Heart left ventricle (tissue), 16 donors: Measurements from ENCODE around the gene PIK3R2. TPM values are rescaled to one million over a fixed set of nuclear protein-coding genes. Genes with fewer than 3 reads are reported as not detected.

Source experiments
- ATAC-seq, 4 donors: fragments of 200-7000 bp; cut with Tn5 transposase; one replicate each; pipeline ENCODE4 v1.9.1; 2020 to 2022; ENCODE audit warnings: moderate library complexity in 4 of 4, mild to moderate bottlenecking in 3 of 4, moderate number of reproducible peaks in 1 of 4
- DNase-seq, 5 donors: peaks; one replicate each; pipeline ENCODE4 v3.0.0-alpha.2; 2020
- H3K27ac ChIP-seq, 12 donors: fragments of 200-600 bp; sonication (generic) in 4 of 12; one replicate each; pipeline versions ENCODE4 v1.5.0 to v1.8.0; 2016 to 2022; ENCODE audit warnings: mild to moderate bottlenecking in 2 of 12
- H3K27me3 ChIP-seq, 9 donors: fragments of 200-600 bp; sonication (generic) in 2 of 9; one replicate each; pipeline versions ENCODE4 v1.5.1 to v1.8.0; 2016 to 2022; ENCODE audit warnings: mild to moderate bottlenecking in 3 of 9
- H3K36me3 ChIP-seq, 9 donors: fragments of 200-600 bp; sonication (generic) in 2 of 9; one replicate each; pipeline versions ENCODE4 v1.5.0 to v1.8.0; 2018 to 2022; ENCODE audit warnings: mild to moderate bottlenecking in 2 of 9
- H3K4me1 ChIP-seq, 12 donors: fragments of 200-600 bp; sonication (generic) in 4 of 12; one replicate each; pipeline versions ENCODE4 v1.5.0 to v1.8.0; 2016 to 2022; ENCODE audit warnings: mild to moderate bottlenecking in 3 of 12
- H3K4me3 ChIP-seq, 12 donors: fragments of 200-600 bp; sonication (generic) in 4 of 12; one replicate each; pipeline versions ENCODE4 v1.5.0 to v1.8.0; 2017 to 2022; ENCODE audit warnings: mild to moderate bottlenecking in 9 of 12, moderate library complexity in 4 of 12
- H3K9me3 ChIP-seq, 12 donors: fragments of 200-600 bp; sonication (generic) in 4 of 12; one replicate each; pipeline versions ENCODE4 v1.5.0 to v1.8.0; 2016 to 2022; ENCODE audit warnings: mild to moderate bottlenecking in 1 of 12
- CTCF ChIP-seq, 12 donors: fragments of 200-600 bp; sonication (generic) in 4 of 12; IDR thresholded peaks; one replicate each; pipeline versions ENCODE4 v1.5.0 to v1.8.0; 2018 to 2022; ENCODE audit warnings: antibody characterized with exemption in 12 of 12, mild to moderate bottlenecking in 5 of 12
- POLR2A ChIP-seq, 2 donors: fragments of 450-650 bp; IDR thresholded peaks; one replicate each; pipeline ENCODE4 v1.6.1; 2017; ENCODE audit warnings: antibody characterized with exemption in 2 of 2, mild to moderate bottlenecking in 2 of 2, moderate library complexity in 2 of 2
- WGBS, 4 donors: extraction: QIAGEN DNeasy Blood & Tissue Kit in 2 of 4; methylation state at CpG; one replicate each; pipeline versions ENCODE4 v1.1.5 to v1.1.7; 2013 to 2018; 5-methylcytosine and 5-hydroxymethylcytosine counted together
- intact Hi-C, 10 donors: fragments of 100-400 bp; cut with DNase I; formaldehyde crosslinking; loops; one replicate each; pipeline versions ENCODE4 v1.11.1 to v1.14.2; 2022
- polyA plus RNA-seq, 2 donors: library from polyadenylated mRNA; stranded (reverse); fragments of 200-250 nt; gene quantifications; one replicate each; pipeline ENCODE4 v1.2.3, GENCODE V29; 2013
- total RNA-seq, 9 donors: library from RNA; depleted of rRNA in 2 of 9; stranded (reverse); fragments of >200 nt in 2 of 9; fragmentation: NEBNext Ultra II Directional in 3 of 9; extraction: Animal tissue kit (Norgen Biotek cat#: 25700) in 3 of 9; gene quantifications; one replicate each; pipeline versions ENCODE4 v1.1.0 to v1.2.4, GENCODE V29; 2016 to 2023
- donor health status: ischemic (EF 13 %, LVEDD 7.1; RV severe dilation, severe dysfunction).
- donor health status: healthy with polysubstance abuse.
- donor health status: DM: no; HTN: yes; CAD: no.
- donor health status: DM: no; HTN: no; CAD: no.
- donor health status: ischemic (EF 25% LVEDD 6.9; RV normal size, moderate dysfunction).
- donor health status: ischemic (EF 25% LVEDD 5.7; RV mildly dilated, moderate dysfunction).
- donor health status: healthy.
- donor health status: DM: yes; HTN: yes; CAD: no.
- donor health status: ischemic (EF 35%, LVEDD 5.7; RV mildly dilated, moderate dysfunction).
- donor health status: nonischemic (EF 11% LVEDD 7.7; RV severe dilation, severe dysfunction).
- donor health status: DM: yes; HTN: yes; CAD: no.
- donor health status: PGD.
- donor health status: ischemic (EF 29% LVEDD 5.4; RV normal size, mild dysfunction).
- donor health status: nonischemic (EF 23%, LVEDD 6.1; RV moderate dilation, normal function).

The PIK3R2 gene
- total and polyA plus RNA-seq, 11 donors: 4.0 to 28.6 (median 23.4) TPM

GRCh38 chr19:18211683-18212082 is 58.7 kb downstream of the PIK3R2 start:
- WGBS, 4 donors: 82 to 88% (median 85%) methylated on average over 11 to 14 of the region's 14 CpGs
- Histone ChIP-seq H3K9me3 (no peaks in the 10 kb centered on the region), H3K4me1 (peaks cover 0 to 5% (median 0%) of the 10 kb centered on the region in 12 donors), H3K27me3 (peaks cover 0 to 7% (median 0%) of the 10 kb centered on the region in 9 donors), H3K36me3 (no peaks in the 10 kb centered on the region), H3K27ac (no peak overlapping the region), H3K4me3 (no peak overlapping the region)
- ATAC-seq: no peak
- no peak for TF ChIP-seq CTCF (IDR thresholded peaks at IDR 0.05)
- TF ChIP-seq POLR2A (IDR thresholded peaks at IDR 0.05): no peak
- intact Hi-C loops: loop anchor here in 1 of 10 donors (2.0 kb wide), 1 partner anchor 41 kb away; no protein-coding TSS in a partner anchor
- DNase-seq: no peak

DNA sequence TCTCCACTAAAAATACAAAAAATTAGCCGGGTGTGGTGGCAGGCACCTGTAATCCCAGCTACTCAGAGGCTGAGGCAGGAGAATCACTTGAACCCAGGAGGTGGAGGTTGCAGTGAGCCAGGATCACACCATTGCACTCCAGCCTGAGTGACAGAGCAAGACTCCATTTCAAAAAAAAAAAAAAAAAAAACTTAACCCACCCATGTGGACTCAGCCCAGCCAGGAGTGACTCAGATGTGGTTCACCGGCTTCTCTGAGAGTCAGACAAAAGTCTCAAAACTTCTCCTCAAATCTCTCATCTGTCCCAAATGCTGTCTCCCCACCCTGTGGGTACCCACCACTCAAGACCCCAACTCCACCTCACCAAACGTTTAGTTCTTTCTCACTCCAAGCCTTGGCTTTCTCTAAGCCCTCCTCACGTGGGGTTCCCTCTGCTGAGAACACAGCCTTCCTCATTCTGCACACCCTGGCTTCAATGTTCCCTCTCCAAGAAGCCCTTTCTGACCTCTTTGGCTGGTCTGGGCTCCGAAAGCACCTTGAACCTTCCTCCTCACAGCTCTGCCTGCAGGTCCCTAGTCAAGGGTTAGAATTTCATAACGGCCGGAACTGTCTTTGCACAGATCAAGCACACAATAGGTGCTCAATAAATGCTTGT is 61.9 kb downstream of the PIK3R2 start:
- no peak for ATAC-seq
- intact Hi-C loops: no loop called here
- Histone ChIP-seq H3K36me3 (no peaks in the 10 kb centered on the region), H3K27me3 (peaks cover 0 to 5% (median 0%) of the 10 kb centered on the region in 9 donors), H3K4me3 (no peak overlapping the region), H3K27ac (no peak overlapping the region), H3K9me3 (no peaks in the 10 kb centered on the region), H3K4me1 (no peaks in the 10 kb centered on the region)
- WGBS, 4 donors: 64 to 83% (median 76%) methylated on average over 7 of the region's 7 CpGs
- DNase-seq: no peak
- TF ChIP-seq CTCF (IDR thresholded peaks at IDR 0.05) (no peak), POLR2A (IDR thresholded peaks at IDR 0.05) (no peak)

DNA sequence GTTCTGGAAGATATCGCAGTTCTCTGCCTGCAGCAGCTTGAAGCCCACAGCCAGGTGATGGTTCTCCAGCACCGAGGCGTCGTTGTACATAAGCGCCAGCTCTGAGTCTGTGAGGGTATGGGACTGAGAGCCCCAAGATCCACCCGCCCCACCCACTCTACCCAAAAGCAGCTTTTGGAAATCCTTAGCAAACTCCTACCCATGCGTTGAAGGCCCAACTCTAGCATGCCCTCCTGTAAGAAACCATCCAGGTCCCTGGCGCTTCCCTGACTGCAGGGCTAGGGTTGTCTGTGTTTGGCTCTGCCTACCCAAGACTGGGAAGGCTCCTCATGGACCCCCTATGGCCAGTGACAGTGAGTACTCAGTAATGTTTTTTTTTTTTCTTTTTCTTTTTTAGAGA is 63.8 kb downstream of the PIK3R2 start:
- Histone ChIP-seq H3K9me3 (no peaks in the 10 kb centered on the region), H3K27ac (no peak overlapping the region), H3K4me1 (no peaks in the 10 kb centered on the region), H3K4me3 (no peak overlapping the region), H3K27me3 (peaks cover 0 to 17% (median 10%) of the 10 kb centered on the region in 9 donors), H3K36me3 (no peaks in the 10 kb centered on the region)
- WGBS, 4 donors: 91 to 94% (median 93%) methylated on average over 8 of the region's 8 CpGs
- intact Hi-C loops: no loop called here
- no peak for TF ChIP-seq CTCF (IDR thresholded peaks at IDR 0.05)
- no peak for TF ChIP-seq POLR2A (IDR thresholded peaks at IDR 0.05)
- DNase-seq (no peak), ATAC-seq (no peak)

GRCh38 chr19:18218159-18218558 is 65.2 kb downstream of the PIK3R2 start:
- Histone ChIP-seq H3K27me3 (peaks cover 0 to 22% (median 10%) of the 10 kb centered on the region in 9 donors), H3K27ac (no peak overlapping the region), H3K9me3 (no peaks in the 10 kb centered on the region), H3K4me3 (no peak overlapping the region), H3K4me1 (no peaks in the 10 kb centered on the region), H3K36me3 (no peaks in the 10 kb centered on the region)
- DNase-seq (no peak), ATAC-seq (no peak)
- TF ChIP-seq POLR2A (IDR thresholded peaks at IDR 0.05) (no peak), CTCF (IDR thresholded peaks at IDR 0.05) (no peak)
- intact Hi-C loops: no loop called here
- WGBS, 4 donors: 88 to 89% (median 88%) methylated on average over 17 of the region's 17 CpGs
